Upper lobe of left lung (tissue), 6 donors: ENCODE measurements around the gene RAB40B. TPM values are rescaled to one million over a fixed set of nuclear protein-coding genes. Genes with fewer than 3 reads are reported as not detected.
"Not testable (repeated sequence)": the region's sequence is repeated elsewhere in the genome, so short reads cannot be mapped to it uniquely, and the experiment has no call there.

ENCODE experiments used
- ATAC-seq, 2 donors: fragments of 200-7000 bp; cut with Tn5 transposase; one replicate each; pipeline ENCODE4 v1.9.1; 2022; ENCODE audit warnings: mild to moderate bottlenecking in 2 of 2, moderate library complexity in 2 of 2; ENCODE audit not compliant: low FRiP score in 2 of 2
- DNase-seq, 2 donors: peaks; one replicate each; pipeline ENCODE4 v3.0.0-alpha.2; 2019 to 2020
- H3K27ac ChIP-seq, 4 donors: fragments of 200-600 bp; sonication (generic); one replicate each; pipeline ENCODE4 v1.5.1; 2016 to 2019
- H3K27me3 ChIP-seq, 4 donors: fragments of 200-600 bp; sonication (generic); one replicate each; pipeline ENCODE4 v1.5.1; 2017 to 2019
- H3K36me3 ChIP-seq, 4 donors: fragments of 200-600 bp; sonication (generic); one replicate each; pipeline ENCODE4 v1.5.1; 2016 to 2019
- H3K4me1 ChIP-seq, 4 donors: fragments of 200-600 bp; sonication (generic); one replicate each; pipeline ENCODE4 v1.5.1; 2018 to 2019
- H3K4me3 ChIP-seq, 4 donors: fragments of 200-600 bp; sonication (generic); one replicate each; pipeline ENCODE4 v1.5.1; 2017 to 2019; ENCODE audit warnings: mild to moderate bottlenecking in 2 of 4, moderate library complexity in 1 of 4
- H3K9me3 ChIP-seq, 4 donors: fragments of 200-600 bp; sonication (generic); one replicate each; pipeline ENCODE4 v1.5.1; 2018 to 2019
- CTCF ChIP-seq, 6 experiments: fragments of 450-650 bp in 4 of 6; fragments of 200-600 bp in 2 of 6; sonication (generic) in 2 of 6; IDR thresholded peaks; one replicate each; pipeline ENCODE4 v1.5.1; 2016 to 2019; ENCODE audit warnings: antibody characterized with exemption in 6 of 6
- EP300 ChIP-seq, 4 donors: sonication (generic); formaldehyde crosslinking; IDR thresholded peaks; one replicate each; pipeline ENCODE4 v1.5.1; 2017; ENCODE audit warnings: antibody characterized with exemption in 4 of 4, control low read depth in 2 of 4
- POLR2A ChIP-seq, 4 donors: fragments of 450-650 bp; IDR thresholded peaks; one replicate each; pipeline ENCODE4 v1.5.1; 2016 to 2017; ENCODE audit warnings: antibody characterized with exemption in 4 of 4, mild to moderate bottlenecking in 2 of 4
- POLR2AphosphoS5 ChIP-seq, 2 donors: sonication (generic); formaldehyde crosslinking; IDR thresholded peaks; one replicate each; pipeline ENCODE4 v1.5.1; 2017; ENCODE audit warnings: antibody characterized with exemption in 2 of 2
- WGBS, 2 donors: methylation state at CpG; one replicate each; pipeline ENCODE4 v1.1.5; 2017 to 2018; 5-methylcytosine and 5-hydroxymethylcytosine counted together
- total RNA-seq, 6 donors: library from RNA; depleted of rRNA in 4 of 6; stranded (reverse); fragments of >200 nt in 4 of 6; gene quantifications; one replicate each; pipeline versions ENCODE4 v1.1.0 to v1.2.1, GENCODE V29; 2016 to 2021
- donor health status: DM: no; HTN: no; CAD: no; lungs with moderate emphysema.
- donor health status: DM: no; HTN: yes; CAD: no; lungs with severe emphysema.

RAB40B gene
- 10 to 100 TPM in 5 of 6 donors, 1 to 10 TPM in 1; 7.8 to 23.7 (median 11.4) TPM for total RNA-seq

- Histone ChIP-seq H3K27ac (peak within 1 kb of the TSS in 2 of 4 donors; percentile 64 to 76), H3K4me1 (peaks cover 17 to 23% (median 19%) of the 10 kb centered on the region in 4 donors), H3K4me3 (peak within 1 kb of the TSS; percentile 84 to 96 (median 90)), H3K9me3 (no peaks in the 10 kb centered on the region), H3K27me3 (peaks cover 0 to 6% (median 0%) of the 10 kb centered on the region in 4 donors), H3K36me3 (no peaks in the 10 kb centered on the region)
- ATAC-seq: peak; percentile 99
- whole genome bisulfite sequencing, 2 donors: 1% methylated on average over 27 of the region's 112 CpGs; no CpG with 5 or more reads in 1 of the 2 donors
- DNase-seq: peak; percentile 98 to 99
- TF ChIP-seq CTCF (IDR thresholded peaks at IDR 0.05) (no peak), POLR2A (IDR thresholded peaks at IDR 0.05) (peak in 1 of 4 donors; percentile 51)
These were observed at the start of gene RAB40B for GRCh38 chr17:82698065-82698973. TSS of gene RAB40B (minus strand) at chr17:82698698. CDS start at chr17:82698596, 102 bp downstream.

- Histone ChIP-seq H3K27me3 (no peaks in the 10 kb centered on the region), H3K9me3 (peaks cover 0 to 10% (median 2%) of the 10 kb centered on the region in 4 donors), H3K27ac (no peak overlapping the region), H3K4me3 (no peak overlapping the region), H3K4me1 (no peaks in the 10 kb centered on the region), H3K36me3 (peaks cover 9 to 26% (median 21%) of the 10 kb centered on the region in 4 donors)
- TF ChIP-seq POLR2AphosphoS5 (IDR thresholded peaks at IDR 0.05) (no peak), POLR2A (IDR thresholded peaks at IDR 0.05) (no peak), CTCF (IDR thresholded peaks at IDR 0.05) (no peak), EP300 (IDR thresholded peaks at IDR 0.05) (no peak)
- ATAC-seq: no peak
- no peak for DNase-seq
- 66 to 71% methylated on average over 8 of the region's 8 CpGs for WGBS, 2 donors
These were observed 47.0 kb upstream of the RAB40B start for GRCh38 chr17:82745524-82745923.

- peaks cover 0 to 10% (median 4%) of the 10 kb centered on the region in 4 donors for H3K9me3 ChIP-seq
- H3K4me3 ChIP-seq, H3K27me3 ChIP-seq, H3K4me1 ChIP-seq, ATAC-seq, H3K27ac ChIP-seq, DNase-seq: not testable (repeated sequence)
- 68 to 73% methylated on average over 5 to 7 of the region's 7 CpGs for WGBS, 2 donors
- peaks cover 9 to 33% (median 25%) of the 10 kb centered on the region in 4 donors for H3K36me3 ChIP-seq
These were observed 46.2 kb upstream of the RAB40B start for GRCh38 chr17:82744736-82745135.

GRCh38 chr17:82743344-82744219, 45.1 kb upstream of the RAB40B start:
- Histone ChIP-seq H3K4me3 (no peak overlapping the region), H3K4me1 (no peaks in the 10 kb centered on the region), H3K27me3 (no peaks in the 10 kb centered on the region), H3K27ac (no peak overlapping the region), H3K36me3 (peaks cover 9 to 40% (median 26%) of the 10 kb centered on the region in 4 donors), H3K9me3 (peaks cover 0 to 10% (median 4%) of the 10 kb centered on the region in 4 donors)
- DNase-seq: no peak
- 94 to 96% methylated on average over 4 to 15 of the region's 16 CpGs for WGBS, 2 donors
- TF ChIP-seq EP300 (IDR thresholded peaks at IDR 0.05): no peak
- no peak for TF ChIP-seq POLR2AphosphoS5 (IDR thresholded peaks at IDR 0.05)
- TF ChIP-seq CTCF (IDR thresholded peaks at IDR 0.05): no peak
- TF ChIP-seq POLR2A (IDR thresholded peaks at IDR 0.05): no peak
- ATAC-seq: peak; percentile 35 to 45
